GM18951 (cell line): ENCODE results near the gene CXCL16.

Experiments used
- POLR2A ChIP-seq: IDR thresholded peaks from 4 replicates; pipeline ENCODE4 v1.6.1; 2011; ENCODE audit warnings: mild to moderate bottlenecking; ENCODE audit not compliant: insufficient read length, insufficient read depth; ENCODE audit errors: extremely low read depth
- in situ Hi-C: fragments of 300-500 bp; cut with MboI; formaldehyde crosslinking; loops from one replicate; pipeline ENCODE4 v1.12.0; 2022; ENCODE audit warnings: low sequenced_read_pairs, mixed read lengths, inconsistent platforms; ENCODE audit not compliant: unreplicated experiment

The CXCL16 gene

DNA sequence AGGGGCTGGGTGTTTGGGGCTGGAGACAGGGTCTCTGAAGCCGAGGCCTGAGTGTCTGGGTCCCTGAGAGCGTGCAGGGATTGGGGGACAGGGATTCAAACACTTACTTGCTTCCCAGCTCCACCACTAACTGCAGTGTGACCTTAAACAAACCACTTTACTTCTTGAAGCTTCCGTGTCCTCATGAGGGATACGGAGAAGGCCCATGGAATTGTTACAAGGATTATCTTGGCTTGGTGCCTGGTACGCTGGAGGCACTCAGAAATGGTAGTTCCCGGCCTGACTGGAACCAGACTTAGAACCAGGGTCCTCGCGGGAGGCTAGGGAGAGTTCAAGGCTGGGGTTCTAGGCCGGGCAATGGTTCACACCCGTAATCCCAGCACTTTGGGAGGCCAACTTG lies 2.9 kb upstream of the CXCL16 start:
- in situ Hi-C loops, result no loop called here
- TF ChIP-seq POLR2A, result no peak

- TF ChIP-seq POLR2A, result no peak
- in situ Hi-C loops, result no loop called here
Measured at GRCh38 chr17:4742133-4742532, 2.4 kb upstream of the CXCL16 start.

DNA sequence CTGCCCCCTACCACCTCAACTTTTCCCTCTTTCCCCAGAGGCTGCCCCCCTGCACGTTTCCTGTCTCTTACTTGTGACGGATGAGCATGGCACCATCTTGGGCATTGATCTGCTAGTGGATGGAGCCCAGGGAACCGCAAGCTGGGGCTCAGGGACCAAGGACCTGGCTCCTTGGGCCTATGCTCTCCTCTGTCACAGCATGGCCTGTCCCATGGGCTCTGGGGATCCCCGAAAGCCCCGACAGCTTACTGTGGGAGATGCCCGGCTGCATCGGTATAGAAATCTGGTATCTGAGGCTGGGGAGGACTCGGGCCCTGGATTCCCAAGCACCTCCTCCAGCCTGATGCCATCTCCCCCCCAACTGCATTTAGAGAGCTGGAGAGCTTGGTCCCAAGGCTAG lies 1.8 kb upstream of the CXCL16 start:
- no peak for TF ChIP-seq POLR2A
- in situ Hi-C loops, result no loop called here

GRCh38 chr17:4740584-4740983 lies 856 bp upstream of the CXCL16 start:
- no peak for TF ChIP-seq POLR2A
- in situ Hi-C loops, result no loop called here

- in situ Hi-C loops, result no loop called here
- TF ChIP-seq POLR2A, result no peak
Measured at GRCh38 chr17:4740025-4740351, 260 bp upstream of the CXCL16 start.

DNA sequence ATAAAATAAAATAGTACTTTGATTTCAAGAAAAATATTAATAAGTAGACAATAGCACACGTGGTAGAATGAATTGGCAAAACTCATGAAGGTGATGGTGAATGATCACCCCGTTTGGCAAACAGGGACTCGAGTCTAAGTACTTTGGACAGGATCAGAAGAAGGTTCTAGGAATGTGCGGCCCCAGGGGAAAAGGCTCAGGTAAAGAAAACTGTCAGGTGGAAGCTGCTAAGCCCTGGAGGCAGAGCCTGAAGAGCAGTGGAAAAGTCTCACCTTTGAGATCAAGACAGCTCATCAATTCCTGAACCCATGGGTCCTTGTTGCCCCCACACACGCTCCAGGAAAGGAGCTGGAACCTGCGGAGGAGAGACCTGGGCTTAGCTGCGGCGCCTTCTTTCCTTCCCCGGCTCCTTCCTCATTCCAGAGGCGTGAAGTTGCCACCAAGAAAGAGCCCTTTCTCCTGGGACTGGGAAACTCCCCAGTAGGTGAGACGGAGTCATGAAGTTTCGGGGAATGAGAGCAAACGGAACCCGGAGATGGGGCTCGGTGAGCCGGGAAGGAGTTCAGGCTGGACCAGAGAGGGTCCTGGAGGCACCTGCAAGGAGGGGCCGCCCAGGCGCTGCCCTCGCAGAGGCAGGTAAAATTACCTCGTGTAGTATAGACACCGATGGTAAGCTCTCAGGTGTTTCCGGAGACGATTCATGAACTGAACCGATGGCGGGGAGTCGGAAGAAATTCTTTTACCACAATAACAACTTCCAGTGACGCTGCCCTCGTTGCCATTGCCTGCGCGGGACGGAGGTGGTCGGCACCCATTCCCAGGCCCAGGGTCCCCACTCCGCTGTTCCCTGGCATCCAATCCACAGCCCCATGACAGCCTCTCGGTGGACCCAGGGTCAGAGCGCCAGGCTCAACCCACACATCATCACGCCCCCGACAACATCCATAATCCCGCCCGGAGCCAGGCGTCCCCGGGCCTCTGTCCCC lies 1.3 kb downstream of the CXCL16 start:
- in situ Hi-C loops, result no loop called here
- TF ChIP-seq POLR2A, result no peak

- in situ Hi-C loops, result no loop called here
- no peak for TF ChIP-seq POLR2A
Measured at GRCh38 chr17:4735876-4736651, 3.7 kb downstream of the CXCL16 start.

DNA sequence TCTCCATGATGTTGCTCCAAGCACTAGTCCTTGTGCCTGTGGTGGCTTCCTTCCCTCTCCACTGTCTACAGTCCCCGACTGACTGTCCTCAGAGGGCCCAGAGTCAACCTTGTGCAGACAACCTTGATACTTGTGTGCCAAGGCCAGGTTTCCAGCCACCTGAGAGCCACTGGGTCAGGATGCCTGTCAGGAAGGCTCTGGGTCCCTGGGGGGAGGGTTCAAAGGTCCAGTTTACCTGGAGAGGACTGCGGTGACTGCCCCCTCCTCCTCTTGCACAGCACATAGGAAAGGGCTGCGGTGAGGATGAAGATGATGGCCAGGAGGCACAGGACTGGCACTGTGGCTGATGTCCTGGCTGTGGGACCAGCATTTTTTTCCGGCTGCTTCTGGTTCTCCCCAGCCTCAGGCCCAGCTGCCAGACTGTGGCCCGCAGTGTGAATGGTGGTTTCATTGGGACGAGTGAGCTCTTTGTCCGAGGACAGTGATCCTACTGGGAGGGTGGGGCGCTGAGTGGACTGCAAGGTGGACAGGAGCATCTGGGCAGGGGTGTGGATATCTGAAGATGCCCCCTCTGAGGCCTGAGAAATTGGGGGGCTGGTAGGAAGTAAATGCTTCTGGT lies 4.8 kb downstream of the CXCL16 start:
- in situ Hi-C loops, result no loop called here
- no peak for TF ChIP-seq POLR2A

GRCh38 chr17:4733073-4733531 lies 6.6 kb downstream of the CXCL16 start:
- TF ChIP-seq POLR2A, result no peak
- in situ Hi-C loops, result no loop called here

- no peak for TF ChIP-seq POLR2A
- in situ Hi-C loops, result no loop called here
Measured at GRCh38 chr17:4728124-4728523, 11.6 kb downstream of the CXCL16 start.

- in situ Hi-C loops, result no loop called here
Measured at GRCh38 chr17:4725646-4726310, 13.9 kb downstream of the CXCL16 start.

DNA sequence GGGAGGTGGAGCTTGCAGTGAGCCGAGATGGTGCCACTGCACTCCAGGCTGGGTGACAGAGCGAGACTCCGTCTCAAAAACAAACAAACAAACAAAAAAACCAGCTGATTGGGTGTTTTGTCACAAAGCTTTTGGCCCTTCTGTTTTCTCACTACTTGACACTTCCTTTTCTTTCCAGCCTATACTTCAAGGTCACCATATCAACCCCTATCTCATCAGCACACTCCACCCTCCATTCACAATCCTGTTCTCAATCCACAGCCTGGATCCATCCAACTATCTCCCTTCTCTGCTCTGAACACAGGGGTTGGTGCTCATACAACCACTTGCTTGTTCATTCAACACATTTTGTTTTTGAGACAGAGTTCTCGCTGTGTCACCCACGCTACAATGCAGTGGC lies 15.1 kb downstream of the CXCL16 start:
- TF ChIP-seq POLR2A, result no peak
- in situ Hi-C loops, result no loop called here

More at GRCh38 chr17:4725646-4726310, 13.9 kb downstream of the CXCL16 start:
- no peak for TF ChIP-seq POLR2A
